Embryonic facial prominence (tissue), 1 donor: ENCODE data around the gene SLC30A5.

Experiments
- DNase-seq: peaks from one replicate; pipeline ENCODE4 v3.0.0-alpha.2; 2016; ENCODE audit errors: extremely low spot score

Gene SLC30A5

DNA sequence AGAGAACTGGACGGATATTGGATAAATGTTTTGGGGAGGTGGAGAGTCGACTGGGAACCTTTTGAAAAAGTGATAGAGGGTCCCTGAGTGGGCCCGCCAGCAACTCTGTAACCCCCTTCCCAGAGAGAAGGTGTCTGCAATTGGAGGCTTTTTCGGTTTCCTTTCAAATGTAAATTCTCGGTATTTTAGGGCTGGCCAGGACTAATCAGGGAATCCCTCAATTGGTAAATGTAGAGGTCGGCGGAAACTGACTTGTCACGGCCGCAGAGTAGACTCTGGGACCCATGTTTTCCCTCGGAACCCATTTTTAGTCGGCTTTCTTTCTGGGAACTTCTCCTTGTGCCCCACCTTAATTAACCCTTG, 73.7 kb downstream of the SLC30A5 start:
- DNase-seq: no peak

GRCh38 chr5:69167929-69168328, 74.1 kb downstream of the SLC30A5 start:
- no peak for DNase-seq

DNA sequence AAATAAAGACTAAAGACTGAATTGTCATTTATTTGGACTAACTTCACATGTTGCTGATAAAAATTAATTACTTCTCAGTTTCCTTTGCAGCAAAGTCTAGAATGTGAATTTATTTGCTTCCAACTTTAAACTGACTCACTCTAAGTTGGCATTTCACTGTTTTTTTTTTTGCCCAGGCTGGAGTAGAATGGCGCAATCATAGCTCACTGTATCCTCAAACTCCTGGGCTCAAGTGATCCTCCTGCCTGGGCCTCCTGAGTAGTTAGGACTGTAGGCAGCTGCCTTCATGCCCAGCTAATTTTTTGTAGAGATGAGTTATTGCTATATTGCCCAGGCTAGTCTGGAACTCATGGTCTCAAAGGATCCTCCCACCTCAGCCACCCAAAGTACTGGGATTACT, 76.7 kb downstream of the SLC30A5 start:
- DNase-seq: no peak

- no peak for DNase-seq
These were observed 77.2 kb downstream of the SLC30A5 start for GRCh38 chr5:69170969-69171368.
